ENCODE results near the gene ABCC8.

Gene ABCC8

DNA sequence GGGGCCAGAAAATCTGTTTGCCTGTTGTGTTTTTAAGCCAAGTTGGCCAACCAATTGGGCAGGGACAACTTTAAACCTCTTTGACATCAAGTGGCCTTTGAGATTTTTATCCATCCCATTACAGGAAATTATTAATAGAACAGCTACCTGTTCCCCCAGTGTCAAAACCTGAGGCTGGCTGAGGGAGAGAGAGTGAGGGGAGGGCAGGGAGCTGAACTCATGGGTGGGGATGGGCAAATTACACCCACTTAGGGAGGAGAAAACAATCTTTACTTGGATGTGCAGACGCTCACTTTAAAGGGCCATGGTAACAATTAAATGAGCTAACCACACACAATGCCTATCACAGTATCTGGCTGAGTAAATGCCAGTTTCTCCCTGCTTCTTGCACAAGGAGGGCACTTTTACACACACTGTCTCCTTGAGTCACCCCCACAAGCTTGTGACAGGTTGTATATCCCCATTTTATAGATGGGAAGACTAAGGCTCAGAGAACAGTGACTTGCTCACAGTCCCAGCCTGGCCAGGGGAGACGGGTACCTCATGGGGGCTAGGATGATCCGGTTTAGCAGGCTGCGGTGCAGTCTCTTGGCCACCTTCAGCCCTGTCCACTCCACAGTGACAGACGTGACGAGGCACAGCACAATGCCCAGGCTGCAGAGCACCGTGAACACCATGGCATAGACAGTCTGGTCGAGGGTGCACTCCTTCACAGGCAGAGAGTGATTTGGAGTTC is 70.4 kb downstream of the ABCC8 start:
- DNase-seq (ENCODE audit: low spot score) = no peak
- no peak for FAIRE-seq

DNA sequence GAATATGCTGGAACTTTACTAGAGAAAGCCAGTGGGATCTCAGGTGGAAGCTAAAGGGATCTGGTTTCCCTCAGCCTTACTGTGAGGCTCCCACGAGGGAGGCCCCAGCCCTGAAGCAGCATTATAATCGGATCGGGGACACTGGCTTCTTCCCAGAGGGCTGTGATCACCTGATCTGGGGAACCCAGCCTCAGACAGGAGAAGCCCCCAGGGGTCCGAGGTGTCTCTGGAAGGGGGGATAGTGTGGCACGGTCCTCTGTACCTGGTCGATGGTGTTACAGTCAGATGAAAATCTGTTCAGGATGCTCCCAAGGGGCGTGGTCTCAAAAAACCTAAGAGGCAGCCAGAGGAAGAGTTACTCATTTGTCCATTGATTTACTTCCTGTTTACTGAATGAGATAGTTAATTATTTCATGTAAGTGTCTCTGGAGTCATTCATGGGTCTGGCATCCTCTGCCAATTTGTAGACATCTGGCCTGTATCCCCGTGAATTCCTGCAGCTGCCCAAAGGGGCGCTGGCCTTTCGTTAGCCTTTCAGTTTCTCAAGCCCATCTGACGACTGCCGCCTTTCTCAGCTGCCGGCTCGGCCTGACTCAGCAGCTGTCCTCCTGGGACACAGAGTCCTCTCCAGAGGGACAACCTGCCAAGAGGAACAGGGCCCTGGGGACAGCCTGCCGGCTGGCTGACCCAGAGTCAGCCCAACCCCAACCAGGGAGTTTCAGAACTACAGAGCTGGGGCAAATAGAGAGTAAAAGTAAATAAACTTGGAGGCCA is 71.2 kb downstream of the ABCC8 start:
- FAIRE-seq (no peak), DNase-seq (ENCODE audit: low spot score) (peak; percentile 4)

DNA sequence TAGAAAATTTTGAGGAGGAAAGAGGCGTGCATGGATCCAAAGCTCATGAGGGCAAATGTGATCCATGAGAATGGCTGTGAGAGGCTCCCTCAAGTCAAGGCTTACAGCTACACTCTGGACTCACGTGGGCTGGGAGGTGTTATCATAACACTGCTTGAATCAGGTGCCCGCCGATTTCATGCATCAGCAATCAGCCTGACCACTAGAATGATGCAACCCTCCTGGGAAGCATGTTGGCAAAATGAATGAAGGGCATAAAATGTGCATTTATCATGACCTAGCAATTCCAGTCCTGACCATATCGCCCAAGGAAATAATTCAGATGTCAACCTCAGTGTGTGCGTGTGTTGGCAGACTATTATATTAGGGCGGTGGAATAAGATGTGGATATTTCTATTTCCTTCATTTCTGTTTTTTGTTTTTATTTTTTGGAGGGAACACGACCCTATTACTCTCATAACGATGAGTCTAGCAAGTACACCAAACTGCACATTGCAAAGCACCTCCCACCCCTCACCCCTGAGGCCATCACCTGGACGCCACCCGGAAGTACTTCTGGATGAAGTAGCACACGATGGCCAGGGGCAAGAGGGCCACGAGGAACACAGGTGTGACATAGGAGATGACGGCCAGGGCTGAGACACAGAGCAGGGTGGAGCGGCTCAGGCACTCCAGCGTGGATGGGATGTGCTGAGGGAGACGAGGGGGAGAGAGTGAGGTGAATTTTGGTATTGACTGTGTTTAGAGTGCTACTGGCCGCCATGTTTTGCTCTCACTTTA is 72.5 kb downstream of the ABCC8 start:
- DNase-seq (ENCODE audit: low spot score) (peak; percentile 72), FAIRE-seq (peak; percentile 66)

DNA sequence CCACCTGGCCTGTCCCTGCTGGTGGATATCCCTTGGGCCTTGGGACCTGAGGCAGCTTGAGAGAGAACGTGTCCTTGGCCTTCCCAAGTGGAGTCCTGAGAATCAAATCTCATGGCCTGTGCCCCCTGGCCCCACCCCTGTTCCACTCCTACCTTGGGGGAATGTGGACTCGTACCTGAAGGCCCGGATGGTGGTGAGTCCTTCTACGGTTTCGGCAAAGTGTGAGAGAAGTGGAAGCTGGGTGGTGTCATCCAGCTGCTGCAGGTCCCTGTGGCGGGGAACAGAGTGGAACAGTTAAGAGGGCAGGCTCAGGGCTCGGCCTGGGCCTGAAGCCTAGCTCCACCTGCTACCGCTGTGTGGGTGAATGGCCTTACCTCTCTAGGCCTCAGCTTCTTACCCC is 74.2 kb downstream of the ABCC8 start:
- FAIRE-seq = no peak

DNA sequence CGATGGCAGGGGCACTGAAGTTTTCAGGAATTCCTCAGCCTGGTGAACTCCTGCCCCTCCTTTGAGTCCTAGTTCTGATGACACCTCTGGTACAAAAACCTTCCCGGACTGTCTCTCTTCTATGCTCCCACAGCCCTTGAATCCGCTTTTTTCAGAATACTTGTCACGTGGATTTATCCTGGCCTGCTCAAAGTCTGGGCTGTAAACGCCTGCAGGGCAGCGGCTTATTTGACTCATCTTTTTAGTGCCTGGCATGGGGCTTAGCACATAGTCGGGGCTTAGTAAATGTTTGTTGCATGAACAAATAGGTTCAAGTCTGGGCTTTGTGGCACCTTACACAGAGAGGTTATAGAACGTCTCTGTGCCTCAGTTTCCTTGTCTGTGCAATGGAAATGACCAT is 74.8 kb downstream of the ABCC8 start:
- FAIRE-seq = no peak
- DNase-seq (ENCODE audit: low spot score) = no peak

More for the DNA sequence above, 74.2 kb downstream of the ABCC8 start:
- no peak for DNase-seq (ENCODE audit: low spot score)

- FAIRE-seq (no peak), DNase-seq (ENCODE audit: low spot score) (no peak)
Observed at GRCh38 chr11:17401316-17401715, 75.3 kb downstream of the ABCC8 start.

DNA sequence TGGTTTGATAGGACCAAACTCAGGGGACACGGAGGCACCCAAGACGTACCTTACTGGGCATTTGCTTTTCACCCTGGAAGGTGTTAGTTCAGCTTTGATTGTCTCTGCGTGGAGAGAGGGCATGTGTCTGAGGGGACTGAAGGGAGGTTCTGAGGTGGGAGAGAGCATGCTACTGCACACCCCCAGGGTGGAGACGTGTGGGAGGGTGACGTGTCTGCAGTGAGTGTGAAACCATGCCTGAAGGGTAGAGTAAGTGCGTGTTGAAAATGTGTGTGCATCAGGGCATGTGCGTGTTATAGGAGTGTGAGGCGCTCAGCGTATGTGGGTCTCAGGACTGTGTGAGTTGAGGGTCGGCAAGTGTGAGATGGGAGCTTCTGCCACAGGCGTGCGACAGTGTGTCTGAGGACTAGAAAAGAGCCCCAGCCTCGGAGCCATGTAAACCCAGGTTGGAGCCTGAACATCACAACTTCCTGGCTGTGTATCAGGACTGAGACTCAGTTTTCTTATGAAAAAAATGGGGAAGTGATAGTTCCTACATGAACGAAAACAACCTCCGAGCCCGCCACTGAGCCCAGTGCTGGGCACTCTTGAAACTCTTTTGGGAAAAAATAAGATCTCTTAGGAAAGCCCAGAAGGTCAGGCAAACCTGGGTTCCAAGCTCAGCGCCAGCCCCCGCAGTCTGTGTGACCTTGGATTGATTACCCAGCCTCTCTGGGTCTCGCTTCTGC is 76.4 kb downstream of the ABCC8 start:
- DNase-seq (ENCODE audit: low spot score) = no peak

GRCh38 chr11:17399236-17399635 is 77.4 kb downstream of the ABCC8 start:
- DNase-seq (ENCODE audit: low spot score) (no peak), FAIRE-seq (no peak)

More for the DNA sequence above, 76.4 kb downstream of the ABCC8 start:
- FAIRE-seq = no peak

DNA sequence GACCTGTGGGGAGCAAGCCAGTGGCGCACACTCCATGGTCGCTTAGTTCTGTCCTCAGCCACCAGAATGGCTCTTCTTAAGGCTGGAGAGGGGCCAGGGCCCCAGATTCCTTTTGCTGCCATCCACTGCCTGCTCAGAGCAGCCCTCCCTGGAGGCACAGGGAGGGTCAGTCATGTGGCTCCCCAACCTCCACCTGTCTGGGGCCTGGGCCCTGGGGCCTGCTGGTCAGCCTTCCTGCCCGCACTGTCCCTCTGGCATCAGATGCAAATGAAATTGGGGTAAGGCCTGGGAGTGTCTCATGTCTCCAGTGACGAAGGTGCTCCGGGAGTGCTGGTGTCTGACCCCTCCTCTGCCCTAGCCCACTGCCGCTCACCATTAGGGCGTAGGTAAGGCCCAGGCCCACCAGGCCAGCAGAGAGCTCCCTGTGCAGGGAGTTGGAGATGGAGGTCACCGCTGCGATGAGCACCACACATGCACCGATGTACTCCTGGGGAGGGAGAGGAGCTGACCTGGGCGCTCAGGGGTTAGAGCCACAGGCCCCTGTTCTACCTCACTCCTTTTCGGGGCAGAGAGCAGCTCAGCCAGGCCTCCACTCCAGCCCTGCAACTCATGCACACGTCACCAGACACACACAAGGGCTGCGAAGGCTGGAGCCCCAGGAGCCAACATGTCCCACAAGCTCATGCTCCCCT is 79.2 kb downstream of the ABCC8 start:
- DNase-seq (ENCODE audit: low spot score) (no peak), FAIRE-seq (no peak)

GRCh38 chr11:17396598-17397310 is 79.9 kb downstream of the ABCC8 start:
- FAIRE-seq (no peak), DNase-seq (ENCODE audit: low spot score) (no peak)

DNA sequence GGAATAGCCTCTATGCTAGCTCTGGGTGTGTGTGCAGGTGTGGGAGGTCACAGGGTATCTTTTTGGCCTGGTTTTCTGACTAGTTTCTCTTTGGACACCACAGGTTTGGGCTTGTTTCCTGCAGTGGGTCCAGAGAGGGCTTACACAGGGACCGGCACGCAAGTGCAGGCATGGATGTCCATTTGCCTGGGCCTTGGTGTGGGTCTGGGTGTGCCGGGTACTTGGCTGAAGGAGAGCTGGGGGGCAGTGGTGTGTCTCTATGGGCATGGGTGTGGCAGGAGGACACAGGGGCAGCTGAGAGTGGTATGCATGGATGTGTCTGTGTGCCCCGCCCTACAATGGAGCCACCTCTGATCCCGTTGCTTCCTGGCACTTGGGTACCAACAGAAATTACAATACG is 80.7 kb downstream of the ABCC8 start:
- FAIRE-seq (no peak), DNase-seq (ENCODE audit: low spot score) (no peak)

- DNase-seq (ENCODE audit: low spot score) (no peak), FAIRE-seq (no peak)
Observed at GRCh38 chr11:17395554-17395961, 81.1 kb downstream of the ABCC8 start.

- DNase-seq (ENCODE audit: low spot score) = no peak
- no peak for FAIRE-seq
Observed at GRCh38 chr11:17394743-17395390, 81.8 kb downstream of the ABCC8 start.

- FAIRE-seq (no peak), DNase-seq (ENCODE audit: low spot score) (no peak)
Observed at GRCh38 chr11:17393472-17393871, 83.2 kb downstream of the ABCC8 start.

DNA sequence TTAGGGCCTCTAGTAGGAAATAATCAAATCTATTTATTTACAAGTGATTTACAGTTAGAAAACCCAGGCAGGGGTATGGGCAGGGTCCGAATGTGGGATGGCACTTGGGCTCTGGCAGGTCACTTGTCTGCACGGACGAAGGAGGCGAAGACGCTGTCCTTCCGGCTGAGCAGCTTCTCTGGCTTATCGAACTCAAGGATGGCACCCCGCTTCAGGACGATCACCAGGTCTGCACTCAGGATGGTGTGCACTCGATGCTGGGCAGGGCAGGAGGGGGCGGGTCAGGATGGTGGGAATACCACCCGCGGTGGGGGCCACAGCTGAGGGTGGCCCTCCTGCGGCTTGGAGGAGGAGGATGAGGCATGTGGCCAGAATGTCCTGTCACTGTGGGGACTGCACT is 83.8 kb downstream of the ABCC8 start:
- FAIRE-seq (no peak), DNase-seq (ENCODE audit: low spot score) (no peak)

- no peak for FAIRE-seq
- DNase-seq (ENCODE audit: low spot score) = no peak
Observed at GRCh38 chr11:17391493-17392355, 84.9 kb downstream of the ABCC8 start.

DNA sequence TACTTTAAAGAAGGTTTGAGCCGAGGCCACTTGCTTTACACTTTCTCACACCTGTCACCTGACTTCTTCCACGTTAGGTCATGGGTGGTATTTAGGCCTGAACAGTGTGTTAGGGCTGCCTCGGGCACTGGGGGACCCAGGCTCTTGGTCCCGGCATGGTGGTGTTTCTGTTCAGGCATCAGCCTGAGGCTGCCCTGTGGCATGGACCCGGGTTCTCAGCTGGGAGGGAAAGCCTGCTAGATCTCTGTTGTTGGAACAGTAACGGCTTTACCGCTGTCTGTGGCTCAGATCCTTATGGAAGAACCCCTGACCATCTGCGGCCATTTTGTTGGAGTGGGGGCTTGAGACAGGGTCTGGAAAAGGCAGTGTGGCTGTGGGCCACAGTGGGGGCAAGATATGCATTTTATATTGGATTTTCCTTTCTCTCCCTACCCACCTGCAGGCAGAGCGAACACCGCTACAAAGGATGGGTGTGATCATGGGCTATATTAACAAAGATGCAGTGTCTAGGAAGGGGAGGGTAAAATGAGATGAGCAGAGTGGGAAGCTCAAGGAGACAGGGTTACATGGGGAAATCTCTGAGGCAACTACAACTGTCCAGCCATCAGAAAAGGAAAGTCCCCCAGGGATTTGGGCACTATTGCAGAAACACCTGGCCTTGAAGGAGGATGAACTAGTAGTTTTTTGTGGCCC is 86.5 kb downstream of the ABCC8 start:
- no peak for FAIRE-seq
- no peak for DNase-seq (ENCODE audit: low spot score)

Data from RCC 7860 (cell line).